ENCODE results near the gene SLC4A5.
A peak's percentile ranks its signal among the peaks of the same experiment; 100 is the strongest.

The SLC4A5 gene

DNA sequence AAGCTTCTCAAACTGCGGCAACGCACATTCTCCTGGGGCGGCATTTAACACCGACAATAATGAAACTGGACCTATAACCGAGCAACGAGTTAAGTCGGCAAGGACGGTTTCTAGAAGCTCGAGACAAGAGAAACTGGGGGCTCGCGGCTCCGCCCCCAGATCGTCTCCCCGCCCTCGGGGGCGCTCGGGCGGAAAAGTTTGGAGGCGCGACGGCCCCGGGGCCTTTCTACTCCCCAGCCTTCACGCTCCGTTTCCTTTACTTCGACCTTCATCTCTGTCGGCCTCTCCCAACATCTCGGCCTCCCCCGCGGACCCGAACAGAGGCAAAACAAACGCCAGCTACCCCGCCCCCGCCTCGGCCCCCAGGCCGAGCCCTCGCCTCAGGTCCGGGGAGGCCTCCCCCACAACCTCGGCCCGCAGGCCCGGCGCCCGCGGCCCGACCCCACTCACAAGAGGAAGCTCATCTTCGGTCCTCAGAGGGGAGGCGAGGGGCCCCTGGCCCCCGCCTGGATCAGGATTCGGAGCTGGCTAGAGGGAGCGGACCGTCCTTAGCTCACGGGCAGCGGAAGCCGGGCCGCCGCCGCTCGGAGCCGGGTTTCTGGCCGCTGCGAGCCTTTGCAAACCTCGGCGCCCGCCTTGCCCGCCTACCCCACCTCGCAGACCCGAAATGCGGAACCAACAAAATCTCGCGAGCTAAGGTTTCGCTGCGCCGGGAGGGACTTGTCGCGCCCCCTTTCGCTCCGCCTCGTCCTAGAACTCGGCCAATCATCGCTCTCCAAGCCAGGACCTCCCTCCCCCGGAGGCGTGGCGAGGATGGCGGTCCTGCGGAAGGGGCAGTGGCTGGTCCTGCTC, 164.8 kb downstream of the SLC4A5 start, which contains the start of gene MOB1A:
Gene MOB1A (minus strand): TSS at position 669 of the 852 bp plus-strand sequence. CDS start 205 bp downstream, at position 464.
- TF ChIP-seq, protein P1, sequence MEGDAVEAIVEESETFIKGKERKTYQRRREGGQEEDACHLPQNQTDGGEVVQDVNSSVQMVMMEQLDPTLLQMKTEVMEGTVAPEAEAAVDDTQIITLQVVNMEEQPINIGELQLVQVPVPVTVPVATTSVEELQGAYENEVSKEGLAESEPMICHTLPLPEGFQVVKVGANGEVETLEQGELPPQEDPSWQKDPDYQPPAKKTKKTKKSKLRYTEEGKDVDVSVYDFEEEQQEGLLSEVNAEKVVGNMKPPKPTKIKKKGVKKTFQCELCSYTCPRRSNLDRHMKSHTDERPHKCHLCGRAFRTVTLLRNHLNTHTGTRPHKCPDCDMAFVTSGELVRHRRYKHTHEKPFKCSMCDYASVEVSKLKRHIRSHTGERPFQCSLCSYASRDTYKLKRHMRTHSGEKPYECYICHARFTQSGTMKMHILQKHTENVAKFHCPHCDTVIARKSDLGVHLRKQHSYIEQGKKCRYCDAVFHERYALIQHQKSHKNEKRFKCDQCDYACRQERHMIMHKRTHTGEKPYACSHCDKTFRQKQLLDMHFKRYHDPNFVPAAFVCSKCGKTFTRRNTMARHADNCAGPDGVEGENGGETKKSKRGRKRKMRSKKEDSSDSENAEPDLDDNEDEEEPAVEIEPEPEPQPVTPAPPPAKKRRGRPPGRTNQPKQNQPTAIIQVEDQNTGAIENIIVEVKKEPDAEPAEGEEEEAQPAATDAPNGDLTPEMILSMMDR (conservative IDR thresholded peaks at IDR 0.05; ENCODE audit: low read depth, low read length), result no peak
- peaks cover 74% of the 10 kb centered on the region for H3K4me1 ChIP-seq (ENCODE audit: low read depth, poor library complexity, severe bottlenecking)
- peak within 1 kb of the TSS; percentile 79 for H3K9ac ChIP-seq
- peak within 1 kb of the TSS; percentile 97 for H3K4me2 ChIP-seq
- H3K27ac ChIP-seq, result peak within 1 kb of the TSS; percentile 88
- peaks cover 3% of the 10 kb centered on the region; the same call in 1 of the 2 replicates for H3K36me3 ChIP-seq (ENCODE audit: insufficient read depth)
- peak within 1 kb of the TSS; percentile 95 for H3K4me3 ChIP-seq (IDR thresholded peaks at IDR 0.05; ENCODE audit: insufficient read depth, low read depth, low read length)
- H3K79me2 ChIP-seq (ENCODE audit: insufficient read depth, low read depth), result peaks cover 51% of the 10 kb centered on the region
- H3K27me3 ChIP-seq (ENCODE audit: insufficient read depth, low read depth), result no peaks in the 10 kb centered on the region
- H4K20me1 ChIP-seq (ENCODE audit: insufficient read depth), result peaks cover 15% of the 10 kb centered on the region; the same call in 1 of the 2 replicates
- H2AFZ ChIP-seq (ENCODE audit: low read depth), result peak within 1 kb of the TSS; percentile 45

DNA sequence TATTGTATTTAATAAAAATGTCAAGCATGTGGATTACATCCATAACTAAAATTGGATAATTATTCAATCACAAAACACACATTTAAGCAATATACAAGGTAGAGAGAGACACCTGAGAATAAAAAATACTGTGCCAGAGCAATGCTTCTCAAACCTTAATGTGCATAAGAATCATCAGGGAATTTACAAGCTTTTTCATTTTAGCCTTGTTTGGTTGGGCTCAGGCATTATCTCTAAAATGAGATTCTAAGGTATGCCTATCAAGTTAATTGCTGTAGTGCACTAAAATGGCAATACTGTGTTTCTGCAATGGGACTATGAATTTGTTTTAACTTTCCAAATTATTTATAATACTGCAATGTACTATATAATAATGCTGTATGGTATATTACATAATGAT, 165.5 kb downstream of the SLC4A5 start:
- peaks cover 58% of the 10 kb centered on the region for H3K79me2 ChIP-seq (ENCODE audit: insufficient read depth, low read depth)
- peak overlapping the region; percentile 88 for H3K27ac ChIP-seq
- peak overlapping the region; percentile 83 for H3K4me2 ChIP-seq
- peaks cover 15% of the 10 kb centered on the region; the same call in 1 of the 2 replicates for H4K20me1 ChIP-seq (ENCODE audit: insufficient read depth)
- no peaks in the 10 kb centered on the region for H3K27me3 ChIP-seq (ENCODE audit: insufficient read depth, low read depth)
- no peak overlapping the region for H2AFZ ChIP-seq (ENCODE audit: low read depth)
- H3K36me3 ChIP-seq (ENCODE audit: insufficient read depth), result peaks cover 3% of the 10 kb centered on the region; the same call in 1 of the 2 replicates
- peaks cover 73% of the 10 kb centered on the region for H3K4me1 ChIP-seq (ENCODE audit: low read depth, poor library complexity, severe bottlenecking)
- peak overlapping the region; percentile 79; the same call in 1 of the 2 replicates for H3K9ac ChIP-seq
- TF ChIP-seq, protein P1 (conservative IDR thresholded peaks at IDR 0.05; ENCODE audit: low read depth, low read length), result no peak
- peak overlapping the region; percentile 95 for H3K4me3 ChIP-seq (IDR thresholded peaks at IDR 0.05; ENCODE audit: insufficient read depth, low read depth, low read length)

DNA sequence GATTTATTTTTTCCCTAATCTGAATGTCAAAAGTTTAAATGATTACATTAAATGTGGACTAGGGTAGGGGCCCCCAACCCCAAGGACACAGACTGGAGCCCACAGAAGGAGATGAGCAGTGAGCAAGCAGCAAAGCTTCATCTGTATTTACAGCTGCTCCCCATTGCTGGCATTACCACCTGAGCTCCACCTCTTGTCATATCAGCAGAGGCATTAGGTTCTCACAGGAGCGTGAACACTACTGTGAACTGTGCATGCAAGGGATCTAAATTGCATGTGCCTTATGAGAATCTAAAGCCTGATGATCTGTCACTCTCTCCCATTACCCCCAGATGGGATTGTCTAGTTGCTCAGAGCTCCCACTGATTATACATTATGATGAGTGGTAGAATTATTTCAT, 168.3 kb downstream of the SLC4A5 start:
- peaks cover 3% of the 10 kb centered on the region; the same call in 1 of the 2 replicates for H3K36me3 ChIP-seq (ENCODE audit: insufficient read depth)
- H3K27ac ChIP-seq, result no peak overlapping the region
- no peak overlapping the region for H3K4me2 ChIP-seq
- H4K20me1 ChIP-seq (ENCODE audit: insufficient read depth), result peaks cover 15% of the 10 kb centered on the region; the same call in 1 of the 2 replicates
- peaks cover 48% of the 10 kb centered on the region for H3K4me1 ChIP-seq (ENCODE audit: low read depth, poor library complexity, severe bottlenecking)
- TF ChIP-seq, protein P1 (conservative IDR thresholded peaks at IDR 0.05; ENCODE audit: low read depth, low read length), result no peak
- H3K79me2 ChIP-seq (ENCODE audit: insufficient read depth, low read depth), result peaks cover 70% of the 10 kb centered on the region
- no peak overlapping the region for H2AFZ ChIP-seq (ENCODE audit: low read depth)
- no peak overlapping the region for H3K9ac ChIP-seq
- no peaks in the 10 kb centered on the region for H3K27me3 ChIP-seq (ENCODE audit: insufficient read depth, low read depth)
- H3K4me3 ChIP-seq (IDR thresholded peaks at IDR 0.05; ENCODE audit: insufficient read depth, low read depth, low read length), result no peak overlapping the region

DNA sequence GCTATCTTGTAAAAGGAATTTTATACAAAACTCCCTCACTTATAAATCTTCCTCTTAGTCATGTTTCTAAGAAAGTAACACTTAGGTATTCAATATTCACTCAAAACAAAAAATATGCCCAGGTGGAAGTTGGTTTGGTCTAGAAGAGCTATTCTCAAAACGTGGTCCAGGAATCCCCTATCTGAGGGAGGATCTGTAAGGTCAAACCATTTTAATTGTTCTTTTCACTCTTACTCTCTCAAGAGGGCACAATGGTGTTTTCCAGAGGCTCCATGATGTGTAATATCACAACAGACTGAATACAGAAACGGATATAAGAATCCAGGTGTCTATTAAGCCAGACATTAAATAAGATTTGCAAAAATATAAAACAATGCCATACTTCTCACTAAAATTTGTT, 174.5 kb downstream of the SLC4A5 start:
- Histone ChIP-seq H3K4me3 (IDR thresholded peaks at IDR 0.05; ENCODE audit: insufficient read depth, low read depth, low read length) (no peak overlapping the region), H3K9ac (no peak overlapping the region), H3K79me2 (ENCODE audit: insufficient read depth, low read depth) (peaks cover 39% of the 10 kb centered on the region)

More for the DNA sequence above, 174.5 kb downstream of the SLC4A5 start:
- no peaks in the 10 kb centered on the region for H3K27me3 ChIP-seq (ENCODE audit: insufficient read depth, low read depth)
- TF ChIP-seq, protein P1 (conservative IDR thresholded peaks at IDR 0.05; ENCODE audit: low read depth, low read length), result no peak
- H3K27ac ChIP-seq, result no peak overlapping the region
- H4K20me1 ChIP-seq (ENCODE audit: insufficient read depth), result 0 out of 2 replicates have a peak, but pooled peaks cover 7% of the 10 kb centered on the region
- peaks cover 17% of the 10 kb centered on the region for H3K4me1 ChIP-seq (ENCODE audit: low read depth, poor library complexity, severe bottlenecking)
- no peak overlapping the region for H2AFZ ChIP-seq (ENCODE audit: low read depth)
- H3K4me2 ChIP-seq, result no peak overlapping the region
- peaks cover 41% of the 10 kb centered on the region; the same call in 1 of the 2 replicates for H3K36me3 ChIP-seq (ENCODE audit: insufficient read depth)
